B cell (primary cell): ENCODE results near the gene SH3RF1.

Source experiments
- CTCF ChIP-seq: fragments of 200-600 bp; IDR thresholded peaks from one replicate; pipeline ENCODE4 v1.8.0; 2022; ENCODE audit warnings: antibody characterized with exemption, mild to moderate bottlenecking
- EZH2 ChIP-seq: IDR thresholded peaks from 2 replicates; pipeline ENCODE4 v1.6.1; 2012; ENCODE audit warnings: borderline replicate concordance, low read depth, mild to moderate bottlenecking, moderate library complexity, low read length; ENCODE audit not compliant: insufficient read depth, poor library complexity, severe bottlenecking

- no peak for TF ChIP-seq CTCF
- no peak for TF ChIP-seq EZH2
Measured at GRCh38 chr4:169120624-169121023, 150.1 kb downstream of the SH3RF1 start.
